Astrocyte (in vitro differentiated cells and primary cell): ENCODE results near the gene COL23A1. TPM values are rescaled to one million over a fixed set of nuclear protein-coding genes. Genes with fewer than 3 reads are reported as not detected.

Source experiments
- DNase-seq: peaks from one replicate; pipeline ENCODE4 v3.0.0-alpha.2; 2010; ENCODE audit warnings: low read depth
- FAIRE-seq: peaks from 2 replicates; lab custom pipeline; 2011; peaks lifted over from hg19 to GRCh38; lab: Jason Lieb, UNC
- H2AFZ ChIP-seq: 2 replicates; pipeline ENCODE4 v1.6.0; 2012; ENCODE audit warnings: low read depth, low read length, inconsistent platforms
- H3K27ac ChIP-seq: 2 replicates; pipeline ENCODE4 v1.5.1; 2011; ENCODE audit warnings: low read depth, low read length, inconsistent platforms
- H3K27me3 ChIP-seq: 2 replicates; pipeline ENCODE4 v1.6.0; 2011; ENCODE audit warnings: low read length, inconsistent platforms; ENCODE audit not compliant: insufficient read depth
- H3K36me3 ChIP-seq: 2 replicates; pipeline ENCODE4 v1.5.1; 2011; ENCODE audit warnings: low read length, inconsistent platforms; ENCODE audit not compliant: insufficient read depth
- H3K4me1 ChIP-seq: 2 replicates; pipeline ENCODE4 v1.5.1; 2011; ENCODE audit warnings: low read length, inconsistent platforms; ENCODE audit not compliant: insufficient read depth
- H3K4me2 ChIP-seq: 2 replicates; pipeline ENCODE4 v1.6.0; 2012; ENCODE audit warnings: low read length, inconsistent platforms
- H3K4me3 ChIP-seq: 2 replicates; pipeline ENCODE4 v1.5.1; 2011; ENCODE audit warnings: low read depth, mild to moderate bottlenecking, low read length, inconsistent platforms; ENCODE audit not compliant: insufficient read depth
- H3K79me2 ChIP-seq: 2 replicates; pipeline ENCODE4 v1.6.0; 2012; ENCODE audit warnings: mild to moderate bottlenecking, low read length, inconsistent platforms; ENCODE audit not compliant: insufficient read depth
- H3K9ac ChIP-seq: 2 replicates; pipeline ENCODE4 v1.6.0; 2012; ENCODE audit warnings: mild to moderate bottlenecking, low read length, inconsistent platforms
- H3K9me3 ChIP-seq: 2 replicates; pipeline ENCODE4 v1.5.1; 2012; ENCODE audit warnings: low read depth, mild to moderate bottlenecking, low read length, inconsistent platforms; ENCODE audit not compliant: insufficient read depth
- H4K20me1 ChIP-seq: 2 replicates; pipeline ENCODE4 v1.6.0; 2012; ENCODE audit warnings: low read length, inconsistent platforms; ENCODE audit not compliant: insufficient read depth
- H3K27ac Mint-ChIP-seq: one replicate; pipeline ENCODE4 v1.8.0; 2021; ENCODE audit warnings: mild to moderate bottlenecking, mixed read lengths; ENCODE audit not compliant: unreplicated experiment
- H3K27me3 Mint-ChIP-seq: one replicate; pipeline ENCODE4 v1.8.0; 2021; ENCODE audit warnings: low read depth, mixed read lengths; ENCODE audit not compliant: unreplicated experiment
- H3K36me3 Mint-ChIP-seq: one replicate; pipeline ENCODE4 v1.8.0; 2021; ENCODE audit warnings: low read depth, mixed read lengths; ENCODE audit not compliant: unreplicated experiment
- H3K4me1 Mint-ChIP-seq: one replicate; pipeline ENCODE4 v1.8.0; 2021; ENCODE audit warnings: low read depth, mixed read lengths; ENCODE audit not compliant: unreplicated experiment
- H3K4me3 Mint-ChIP-seq: one replicate; pipeline ENCODE4 v1.8.0; 2021; ENCODE audit warnings: mild to moderate bottlenecking, moderate library complexity, mixed read lengths; ENCODE audit not compliant: unreplicated experiment
- H3K9me3 Mint-ChIP-seq: one replicate; pipeline ENCODE4 v1.8.0; 2021; ENCODE audit warnings: mild to moderate bottlenecking, mixed read lengths; ENCODE audit not compliant: unreplicated experiment
- EZH2 ChIP-seq: IDR thresholded peaks from 2 replicates; pipeline ENCODE4 v1.6.1; 2012; ENCODE audit warnings: mild to moderate bottlenecking, low read length, inconsistent platforms; ENCODE audit not compliant: insufficient read depth
- total RNA-seq: library from RNA; stranded (reverse); gene quantifications from 2 replicates; pipeline ENCODE4 v1.2.1, GENCODE V29; 2021
- TF ChIP-seq, protein P1 (sequence below): IDR thresholded peaks from 2 replicates; pipeline ENCODE4 v1.5.1; 2011; ENCODE audit warnings: low read depth, mild to moderate bottlenecking, inconsistent platforms, low read length, moderate library complexity; ENCODE audit not compliant: insufficient read depth

COL23A1 gene
- total RNA-seq, 1 donor from 2014 or later = 0.16 TPM

DNA sequence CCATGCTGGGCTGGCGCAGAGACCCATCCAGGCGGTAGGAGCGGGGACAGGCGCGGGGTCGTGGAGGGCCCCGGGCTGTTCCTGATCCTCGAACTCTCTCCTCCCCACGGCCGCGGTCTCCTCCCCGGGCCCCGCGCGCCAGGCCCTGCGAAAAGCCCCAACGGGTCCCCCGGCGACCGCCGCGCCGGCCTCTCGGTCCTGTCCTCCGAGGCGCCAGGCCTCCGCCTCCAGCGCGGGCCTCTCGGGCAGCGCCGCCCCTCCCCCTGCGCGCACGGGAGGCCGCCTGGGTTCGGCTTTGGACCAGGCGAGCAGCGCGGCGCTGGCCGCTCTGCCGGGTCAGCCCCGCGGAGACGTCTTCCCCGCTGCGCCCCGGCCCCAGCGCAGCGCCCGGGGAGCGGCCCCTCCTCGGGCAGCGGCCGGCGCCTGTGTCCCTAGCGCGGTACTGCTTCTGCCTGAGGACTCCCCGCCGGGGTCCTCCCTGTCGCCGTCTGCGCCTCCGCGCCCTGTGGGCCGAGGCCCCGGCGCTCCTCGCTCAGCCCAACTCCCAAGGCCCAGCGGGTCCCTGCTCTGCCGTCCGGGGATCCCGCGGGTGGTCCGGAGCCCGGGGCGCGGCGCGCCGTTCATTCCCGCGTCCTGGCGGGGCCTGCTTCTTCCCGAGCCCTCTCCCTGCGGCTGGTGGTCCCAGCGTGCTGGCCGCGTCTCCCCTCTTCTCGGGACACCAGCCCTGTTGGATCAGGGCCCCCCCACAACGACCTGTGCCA is 13.4 kb downstream of the COL23A1 start:
- Histone ChIP-seq H3K9me3 (no peaks in the 10 kb centered on the region), H3K79me2 (no peaks in the 10 kb centered on the region), H3K4me2 (peak overlapping the region; percentile 39), H2AFZ (peak overlapping the region; percentile 18), H3K27me3 (peaks cover 7% of the 10 kb centered on the region), H3K4me3 (no peak overlapping the region), H3K9ac (no peak overlapping the region), H3K4me1 (no peaks in the 10 kb centered on the region), H4K20me1 (no peaks in the 10 kb centered on the region), H3K36me3 (no peaks in the 10 kb centered on the region), H3K27ac (no peak overlapping the region)
- DNase-seq = no peak
- Mint-ChIP-seq H3K36me3 (peaks cover 3% of the 10 kb centered on the region), H3K4me1 (no peaks in the 10 kb centered on the region), H3K27me3 (peaks cover 64% of the 10 kb centered on the region), H3K9me3 (peaks cover 11% of the 10 kb centered on the region), H3K27ac (no peak overlapping the region), H3K4me3 (no peak overlapping the region)
- FAIRE-seq = no peak
- TF ChIP-seq EZH2 = no peak
- TF ChIP-seq, protein P1, sequence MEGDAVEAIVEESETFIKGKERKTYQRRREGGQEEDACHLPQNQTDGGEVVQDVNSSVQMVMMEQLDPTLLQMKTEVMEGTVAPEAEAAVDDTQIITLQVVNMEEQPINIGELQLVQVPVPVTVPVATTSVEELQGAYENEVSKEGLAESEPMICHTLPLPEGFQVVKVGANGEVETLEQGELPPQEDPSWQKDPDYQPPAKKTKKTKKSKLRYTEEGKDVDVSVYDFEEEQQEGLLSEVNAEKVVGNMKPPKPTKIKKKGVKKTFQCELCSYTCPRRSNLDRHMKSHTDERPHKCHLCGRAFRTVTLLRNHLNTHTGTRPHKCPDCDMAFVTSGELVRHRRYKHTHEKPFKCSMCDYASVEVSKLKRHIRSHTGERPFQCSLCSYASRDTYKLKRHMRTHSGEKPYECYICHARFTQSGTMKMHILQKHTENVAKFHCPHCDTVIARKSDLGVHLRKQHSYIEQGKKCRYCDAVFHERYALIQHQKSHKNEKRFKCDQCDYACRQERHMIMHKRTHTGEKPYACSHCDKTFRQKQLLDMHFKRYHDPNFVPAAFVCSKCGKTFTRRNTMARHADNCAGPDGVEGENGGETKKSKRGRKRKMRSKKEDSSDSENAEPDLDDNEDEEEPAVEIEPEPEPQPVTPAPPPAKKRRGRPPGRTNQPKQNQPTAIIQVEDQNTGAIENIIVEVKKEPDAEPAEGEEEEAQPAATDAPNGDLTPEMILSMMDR = no peak

DNA sequence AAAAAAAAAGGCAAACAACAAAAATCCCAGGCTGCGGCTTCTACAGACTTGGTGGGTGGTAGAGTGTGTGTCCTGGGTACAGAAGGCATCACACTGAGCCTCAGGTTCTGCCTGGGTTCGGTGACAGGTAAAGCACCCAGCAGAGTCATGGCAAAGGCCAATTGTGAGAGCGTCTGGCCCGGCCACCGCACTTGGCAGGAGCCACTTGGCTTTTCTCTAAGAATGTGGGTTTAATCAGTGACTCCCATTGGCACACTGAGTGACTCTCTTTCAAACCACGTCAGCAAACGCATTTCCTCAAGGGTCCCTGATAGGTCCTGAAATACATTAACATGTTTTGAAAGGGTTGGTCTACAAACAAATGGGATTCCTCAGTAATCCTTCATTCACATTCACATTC is 17.0 kb downstream of the COL23A1 start:
- no peak overlapping the region for H3K4me2 ChIP-seq

More for the DNA sequence above, 17.0 kb downstream of the COL23A1 start:
- Histone ChIP-seq H3K4me1 (no peaks in the 10 kb centered on the region), H3K27ac (no peak overlapping the region), H3K36me3 (no peaks in the 10 kb centered on the region), H3K4me3 (no peak overlapping the region), H3K9me3 (no peaks in the 10 kb centered on the region), H3K9ac (no peak overlapping the region), H4K20me1 (no peaks in the 10 kb centered on the region), H3K27me3 (peaks cover 7% of the 10 kb centered on the region), H3K79me2 (no peaks in the 10 kb centered on the region), H2AFZ (no peak overlapping the region)
- Mint-ChIP-seq H3K4me3 (no peak overlapping the region), H3K27me3 (peaks cover 39% of the 10 kb centered on the region), H3K27ac (no peak overlapping the region), H3K4me1 (no peaks in the 10 kb centered on the region), H3K9me3 (peaks cover 14% of the 10 kb centered on the region), H3K36me3 (peaks cover 3% of the 10 kb centered on the region)
- TF ChIP-seq, protein P1 = no peak
- no peak for TF ChIP-seq EZH2
- DNase-seq (no peak), FAIRE-seq (no peak)
